GM12873 (cell line): ENCODE results near the gene PLA2R1.

ENCODE experiments used
- TF ChIP-seq, protein P1 (sequence below): IDR thresholded peaks from 2 replicates; pipeline ENCODE4 v1.5.1; 2012; ENCODE audit warnings: low read depth, mild to moderate bottlenecking, moderate library complexity, low read length, control low read depth; ENCODE audit not compliant: insufficient read depth; ENCODE audit errors: missing control alignments

PLA2R1 gene

DNA sequence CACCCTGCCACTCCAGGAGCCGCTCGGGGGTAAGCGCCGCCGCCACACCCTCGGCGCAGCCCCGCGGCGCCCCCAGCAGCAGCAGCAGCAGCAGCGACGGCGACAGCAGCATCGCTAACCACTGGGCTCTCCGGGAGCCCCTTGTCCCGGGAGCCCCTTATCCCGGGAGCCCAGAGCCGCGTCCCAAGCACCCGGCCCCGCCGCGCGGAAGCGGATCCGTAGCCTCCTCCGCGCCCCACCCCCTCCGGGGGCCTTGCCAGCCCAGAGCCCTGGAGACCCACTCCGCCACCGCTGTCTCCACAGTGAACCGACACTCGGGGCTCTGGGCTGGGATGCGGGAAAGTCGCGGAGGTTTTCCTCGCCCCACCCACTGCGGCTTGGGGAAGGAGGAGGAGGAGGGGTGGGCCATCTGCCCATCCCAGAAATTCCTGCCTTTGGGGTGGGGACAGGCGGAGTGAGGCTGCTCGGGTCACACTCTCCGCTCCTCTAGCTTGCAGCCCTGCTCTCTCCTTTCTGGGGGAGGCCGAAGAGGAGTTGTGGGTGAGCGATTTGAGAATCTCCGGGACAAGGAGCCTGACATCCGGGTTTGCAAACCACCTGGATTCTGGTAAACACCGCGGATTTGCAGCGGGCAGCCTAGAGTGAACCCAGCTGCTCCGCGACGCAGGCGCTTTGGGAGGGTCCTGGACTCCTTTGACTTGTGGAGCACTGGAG, at the start of gene PLA2R1:
Gene PLA2R1, minus strand, starts transcription at position 324 of the 714 bp plus-strand sequence. Its CDS starts 212 bp downstream, at position 112.
- TF ChIP-seq, protein P1, sequence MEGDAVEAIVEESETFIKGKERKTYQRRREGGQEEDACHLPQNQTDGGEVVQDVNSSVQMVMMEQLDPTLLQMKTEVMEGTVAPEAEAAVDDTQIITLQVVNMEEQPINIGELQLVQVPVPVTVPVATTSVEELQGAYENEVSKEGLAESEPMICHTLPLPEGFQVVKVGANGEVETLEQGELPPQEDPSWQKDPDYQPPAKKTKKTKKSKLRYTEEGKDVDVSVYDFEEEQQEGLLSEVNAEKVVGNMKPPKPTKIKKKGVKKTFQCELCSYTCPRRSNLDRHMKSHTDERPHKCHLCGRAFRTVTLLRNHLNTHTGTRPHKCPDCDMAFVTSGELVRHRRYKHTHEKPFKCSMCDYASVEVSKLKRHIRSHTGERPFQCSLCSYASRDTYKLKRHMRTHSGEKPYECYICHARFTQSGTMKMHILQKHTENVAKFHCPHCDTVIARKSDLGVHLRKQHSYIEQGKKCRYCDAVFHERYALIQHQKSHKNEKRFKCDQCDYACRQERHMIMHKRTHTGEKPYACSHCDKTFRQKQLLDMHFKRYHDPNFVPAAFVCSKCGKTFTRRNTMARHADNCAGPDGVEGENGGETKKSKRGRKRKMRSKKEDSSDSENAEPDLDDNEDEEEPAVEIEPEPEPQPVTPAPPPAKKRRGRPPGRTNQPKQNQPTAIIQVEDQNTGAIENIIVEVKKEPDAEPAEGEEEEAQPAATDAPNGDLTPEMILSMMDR, result no peak

DNA sequence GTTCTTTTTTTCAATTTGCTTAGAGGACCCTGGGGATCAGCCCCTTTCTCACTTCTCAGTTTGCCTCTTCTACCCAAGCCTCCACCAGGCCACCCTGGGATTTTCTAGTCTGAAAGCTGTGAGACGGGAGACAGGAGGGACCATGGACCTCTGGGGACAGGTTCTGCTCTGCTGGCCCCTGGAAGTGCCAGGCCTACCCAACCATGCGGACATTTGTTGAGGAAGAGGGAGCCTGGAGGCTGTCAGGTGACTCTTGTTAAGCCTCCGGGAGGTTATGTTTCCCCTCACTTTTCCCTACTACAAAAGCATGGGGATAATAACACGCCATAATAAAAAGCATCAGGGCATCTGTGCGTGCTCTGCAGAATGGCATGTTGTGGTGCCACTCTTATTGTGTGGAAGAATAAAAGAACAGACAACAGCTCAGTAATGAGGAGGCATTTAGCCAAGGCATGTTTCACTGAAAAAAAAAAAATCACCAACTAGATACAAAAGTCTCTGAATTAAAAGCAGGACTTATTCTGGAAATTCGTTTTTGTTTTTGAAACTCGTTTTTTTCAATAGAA, 48.3 kb upstream of the PLA2R1 start:
- TF ChIP-seq, protein P1, result no peak

DNA sequence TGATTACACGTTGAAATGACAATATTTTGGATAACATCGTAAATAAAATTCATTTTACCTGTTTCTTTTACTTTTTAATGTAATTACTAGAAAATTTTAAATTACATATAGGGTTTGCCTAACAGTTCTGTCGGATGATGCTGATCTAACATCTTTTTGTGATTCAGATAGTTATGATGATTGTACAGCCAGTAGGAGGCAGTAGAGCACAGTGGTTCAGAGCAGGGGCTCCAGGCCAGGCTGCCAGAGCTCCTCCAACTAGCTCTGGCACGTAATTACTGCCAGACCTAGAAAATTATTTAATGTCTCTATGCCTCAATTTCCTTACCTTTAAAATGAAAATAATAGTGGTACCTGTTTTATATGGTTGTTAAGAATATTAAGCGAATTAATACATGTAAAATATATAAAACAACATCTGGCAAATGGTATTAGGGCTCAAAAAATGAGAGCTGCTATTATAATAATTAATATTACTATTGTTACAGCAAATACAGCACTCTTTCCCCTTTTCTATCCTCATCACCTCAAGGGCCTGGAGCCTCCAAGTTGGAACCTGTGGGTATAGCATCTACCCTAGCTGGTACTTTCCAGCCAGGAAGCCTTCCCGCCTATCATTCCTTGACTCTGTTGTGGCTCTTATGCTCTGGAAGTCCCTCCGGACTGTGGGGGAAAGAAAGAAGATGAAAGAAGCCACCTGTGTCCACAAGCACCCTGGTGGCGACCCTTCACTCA, 47.7 kb upstream of the PLA2R1 start:
- TF ChIP-seq, protein P1, result peak; percentile 74

DNA sequence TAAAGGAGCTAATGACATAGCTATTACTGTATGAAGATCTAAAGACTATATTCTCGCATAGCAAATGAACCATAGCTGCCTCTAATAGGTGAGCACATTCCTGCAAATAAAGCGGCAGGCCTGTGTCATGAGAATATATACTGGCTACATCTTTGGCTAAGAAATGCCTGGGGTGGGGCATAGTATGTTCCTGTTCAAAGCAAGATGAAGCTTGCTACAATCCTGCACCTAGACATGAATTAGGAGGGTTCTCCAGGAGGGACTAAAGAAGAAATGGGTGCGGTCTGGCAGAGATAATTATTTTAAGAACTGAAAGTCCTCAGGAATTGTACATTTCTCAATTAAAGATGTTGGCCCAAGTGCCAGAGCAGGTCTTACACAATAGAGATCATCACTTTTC, 46.8 kb upstream of the PLA2R1 start:
- TF ChIP-seq, protein P1, result no peak

DNA sequence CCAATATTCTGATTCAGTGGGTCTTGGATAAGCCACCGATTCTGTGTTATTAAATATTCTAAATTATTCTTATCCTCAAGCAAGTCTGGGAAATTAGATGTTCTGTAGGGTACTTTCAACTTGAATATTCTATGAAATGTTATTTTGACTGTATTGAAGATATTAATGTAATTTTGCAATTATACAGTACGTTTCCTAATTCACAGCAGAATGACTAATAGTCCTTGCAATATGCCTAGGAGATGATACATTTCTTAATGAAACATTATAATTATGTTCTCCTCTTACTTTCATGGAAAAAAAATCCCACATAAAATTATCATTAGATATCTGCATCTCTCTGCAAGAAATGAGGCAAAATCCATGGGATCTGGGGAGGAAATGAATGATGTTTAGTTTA, 46.2 kb upstream of the PLA2R1 start:
- TF ChIP-seq, protein P1, result no peak

DNA sequence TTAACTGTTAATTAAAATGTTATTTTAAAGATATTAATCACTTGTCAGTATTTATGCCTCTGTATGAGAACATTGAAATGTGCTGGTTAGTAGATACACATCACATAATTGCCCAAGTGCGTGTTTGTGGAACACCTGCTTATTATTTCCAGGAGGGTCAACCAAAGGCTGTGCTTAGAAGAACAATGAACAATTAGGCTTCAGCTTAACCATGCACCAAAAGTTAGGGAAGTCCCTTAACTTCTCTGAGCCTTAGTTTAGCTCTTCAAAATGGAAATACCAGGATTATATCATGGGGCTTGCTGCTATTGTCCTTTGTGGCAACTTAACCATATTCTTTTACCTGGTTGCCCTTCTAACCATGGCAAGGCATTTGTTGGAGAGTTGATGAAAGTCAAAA, 43.0 kb upstream of the PLA2R1 start:
- TF ChIP-seq, protein P1, result no peak

DNA sequence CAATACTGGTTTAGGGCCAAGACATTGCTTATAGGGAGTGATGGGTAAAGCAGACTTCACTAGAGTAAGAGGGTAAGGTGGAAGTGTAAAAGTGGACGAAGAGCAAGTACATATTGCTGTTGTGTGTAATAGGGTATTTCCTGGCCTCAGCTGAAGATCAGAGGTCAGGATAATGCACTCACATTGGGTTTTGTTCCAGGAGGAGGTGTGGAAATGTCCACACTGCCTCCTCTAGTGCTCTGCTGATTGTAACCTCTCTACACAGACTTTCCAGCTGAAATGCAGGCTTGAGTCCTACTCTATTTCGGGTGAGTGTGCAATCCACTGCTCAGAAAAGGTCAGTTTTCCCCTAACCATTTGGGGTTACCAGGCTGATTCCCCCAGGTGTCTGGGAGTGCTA, 41.7 kb upstream of the PLA2R1 start:
- TF ChIP-seq, protein P1, result no peak
